Osteoblast (primary cell): ENCODE data around the gene DNAJA2. TPM values are rescaled to one million over a fixed set of nuclear protein-coding genes. Genes with fewer than 3 reads are reported as not detected.

Experiments
- DNase-seq: peaks from one replicate; pipeline ENCODE4 v3.0.0; 2011; ENCODE audit warnings: low spot score, mixed read lengths; ENCODE audit not compliant: insufficient read length; ENCODE audit errors: missing footprints
- H2AFZ ChIP-seq: 2 replicates; pipeline ENCODE4 v1.6.0; 2011; ENCODE audit warnings: mild to moderate bottlenecking, low read length
- H3K27ac ChIP-seq: 2 replicates; pipeline ENCODE4 v1.5.1; 2011; ENCODE audit warnings: mild to moderate bottlenecking, low read depth, low read length, moderate library complexity
- H3K27me3 ChIP-seq: 2 replicates; pipeline ENCODE4 v1.6.0; 2012; ENCODE audit warnings: mild to moderate bottlenecking, control low read depth, inconsistent platforms, low read length, moderate library complexity; ENCODE audit not compliant: insufficient read depth
- H3K36me3 ChIP-seq: 2 replicates; pipeline ENCODE4 v1.5.1; 2011; ENCODE audit warnings: mild to moderate bottlenecking, low read length, control low read depth, moderate library complexity; ENCODE audit not compliant: insufficient read depth
- H3K4me1 ChIP-seq: 2 replicates; pipeline ENCODE4 v1.5.1; 2011; ENCODE audit warnings: mild to moderate bottlenecking, low read length, control low read depth, moderate library complexity; ENCODE audit not compliant: insufficient read depth
- H3K4me2 ChIP-seq: 2 replicates; pipeline ENCODE4 v1.6.0; 2011; ENCODE audit warnings: mild to moderate bottlenecking, low read length; ENCODE audit not compliant: insufficient read depth
- H3K4me3 ChIP-seq: fragments of 200-600 bp; sonication (generic); 3 replicates; pipeline ENCODE4 v1.5.1; 2012; ENCODE audit warnings: mild to moderate bottlenecking, low read length, inconsistent platforms; ENCODE audit not compliant: insufficient read depth
- H3K79me2 ChIP-seq: 2 replicates; pipeline ENCODE4 v1.6.0; 2012; ENCODE audit warnings: mild to moderate bottlenecking, low read length, control low read depth, inconsistent platforms; ENCODE audit not compliant: insufficient read depth
- H3K9me3 ChIP-seq: 2 replicates; pipeline ENCODE4 v1.5.1; 2011; ENCODE audit warnings: low read depth, low read length, control low read depth
- H4K20me1 ChIP-seq: 2 replicates; pipeline ENCODE4 v1.6.0; 2012; ENCODE audit warnings: mild to moderate bottlenecking, low read length, control low read depth; ENCODE audit not compliant: insufficient read depth
- total RNA-seq: library from RNA; depleted of rRNA; stranded (reverse); fragments of >200 nt; gene quantifications from 2 replicates; pipeline ENCODE4 v1.2.3, GENCODE V29; 2012
- TF ChIP-seq, protein P1 (sequence below): IDR thresholded peaks from 2 replicates; pipeline ENCODE4 v1.5.1; 2011; ENCODE audit warnings: mild to moderate bottlenecking, low read depth, low read length, moderate library complexity; ENCODE audit errors: extremely low read depth

DNAJA2 gene
- total RNA-seq, 1 donor: 83.2 TPM

DNA sequence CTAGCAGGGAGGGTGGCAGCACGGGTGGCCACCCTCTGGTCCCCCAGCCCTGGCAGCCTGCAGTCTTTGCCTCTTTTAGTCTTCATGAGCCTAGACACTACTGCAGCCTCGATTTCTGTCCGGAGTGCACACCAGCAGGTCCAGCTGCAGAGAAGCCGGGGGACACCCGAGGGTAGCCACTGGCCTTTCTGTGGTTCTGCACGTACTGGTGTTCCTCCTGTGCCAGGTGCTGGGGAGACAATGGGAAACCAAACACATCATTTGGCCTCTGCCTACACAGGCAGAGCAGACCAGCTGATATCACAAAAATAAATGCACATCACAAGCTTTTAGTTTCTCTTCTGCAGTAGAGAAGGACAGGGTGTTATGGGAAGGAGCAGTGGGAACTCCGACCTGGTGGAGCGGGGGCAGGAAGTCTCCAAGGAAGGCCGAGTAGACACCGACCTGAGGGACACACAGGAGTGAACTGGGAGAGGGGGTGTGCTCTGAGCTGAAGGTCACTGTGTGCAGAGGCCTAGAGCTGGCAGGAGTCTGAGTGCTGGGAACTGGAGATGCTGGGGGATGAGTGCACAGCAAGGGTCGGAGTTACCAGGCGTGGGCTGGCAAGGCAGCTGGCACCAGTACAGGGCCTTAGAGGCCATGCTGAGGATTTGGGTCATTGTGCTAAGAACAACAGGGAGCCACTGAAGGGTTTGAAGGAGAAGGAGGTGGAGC is 66.3 kb downstream of the DNAJA2 start:
- H3K36me3 ChIP-seq: peaks cover 24% of the 10 kb centered on the region
- TF ChIP-seq, protein P1, sequence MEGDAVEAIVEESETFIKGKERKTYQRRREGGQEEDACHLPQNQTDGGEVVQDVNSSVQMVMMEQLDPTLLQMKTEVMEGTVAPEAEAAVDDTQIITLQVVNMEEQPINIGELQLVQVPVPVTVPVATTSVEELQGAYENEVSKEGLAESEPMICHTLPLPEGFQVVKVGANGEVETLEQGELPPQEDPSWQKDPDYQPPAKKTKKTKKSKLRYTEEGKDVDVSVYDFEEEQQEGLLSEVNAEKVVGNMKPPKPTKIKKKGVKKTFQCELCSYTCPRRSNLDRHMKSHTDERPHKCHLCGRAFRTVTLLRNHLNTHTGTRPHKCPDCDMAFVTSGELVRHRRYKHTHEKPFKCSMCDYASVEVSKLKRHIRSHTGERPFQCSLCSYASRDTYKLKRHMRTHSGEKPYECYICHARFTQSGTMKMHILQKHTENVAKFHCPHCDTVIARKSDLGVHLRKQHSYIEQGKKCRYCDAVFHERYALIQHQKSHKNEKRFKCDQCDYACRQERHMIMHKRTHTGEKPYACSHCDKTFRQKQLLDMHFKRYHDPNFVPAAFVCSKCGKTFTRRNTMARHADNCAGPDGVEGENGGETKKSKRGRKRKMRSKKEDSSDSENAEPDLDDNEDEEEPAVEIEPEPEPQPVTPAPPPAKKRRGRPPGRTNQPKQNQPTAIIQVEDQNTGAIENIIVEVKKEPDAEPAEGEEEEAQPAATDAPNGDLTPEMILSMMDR: no peak
- no peaks in the 10 kb centered on the region for H3K9me3 ChIP-seq
- no peaks in the 10 kb centered on the region for H3K27me3 ChIP-seq
- H4K20me1 ChIP-seq: peaks cover 3% of the 10 kb centered on the region
- H3K27ac ChIP-seq: no peak overlapping the region
- no peak for DNase-seq
- no peak overlapping the region for H3K4me3 ChIP-seq
- no peak overlapping the region for H2AFZ ChIP-seq
- H3K4me2 ChIP-seq: no peak overlapping the region
- no peaks in the 10 kb centered on the region for H3K79me2 ChIP-seq
- no peaks in the 10 kb centered on the region for H3K4me1 ChIP-seq

DNA sequence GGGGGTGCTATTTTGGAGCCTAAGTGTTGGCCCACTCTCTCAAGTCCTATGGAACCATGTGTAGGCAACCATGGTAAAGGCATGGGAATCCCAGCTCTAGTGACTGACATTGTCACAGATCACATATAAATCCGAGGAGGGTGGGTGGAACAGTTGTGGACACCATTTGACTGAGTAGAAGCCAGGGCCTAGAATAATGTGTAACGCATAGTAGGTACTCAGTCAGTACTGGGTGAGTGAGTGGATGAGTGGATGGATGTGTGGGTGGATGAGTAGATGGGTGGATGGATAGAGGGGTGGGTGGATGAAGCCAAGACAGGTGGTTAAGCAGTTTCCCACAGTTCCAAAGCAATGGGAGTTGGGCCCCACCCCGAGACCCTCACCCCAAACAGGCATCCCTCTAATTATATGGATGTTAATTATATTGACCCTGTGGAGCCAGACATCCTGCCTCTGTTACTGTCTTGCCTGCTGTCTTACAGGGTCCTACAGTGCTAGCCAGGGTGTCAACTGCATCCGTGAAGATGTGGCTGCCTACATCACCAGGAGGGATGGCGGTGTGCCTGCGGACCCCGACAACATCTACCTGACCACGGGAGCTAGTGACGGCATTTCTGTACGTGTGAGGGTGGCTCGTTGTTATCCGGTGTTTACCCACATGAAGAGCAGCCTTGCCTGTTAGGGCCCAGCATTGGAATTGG is 67.0 kb downstream of the DNAJA2 start:
- H3K4me3 ChIP-seq: no peak overlapping the region
- TF ChIP-seq, protein P1: no peak
- H3K27ac ChIP-seq: no peak overlapping the region
- peaks cover 3% of the 10 kb centered on the region for H4K20me1 ChIP-seq
- no peaks in the 10 kb centered on the region for H3K4me1 ChIP-seq
- no peaks in the 10 kb centered on the region for H3K9me3 ChIP-seq
- no peaks in the 10 kb centered on the region for H3K79me2 ChIP-seq
- DNase-seq: no peak
- no peak overlapping the region for H2AFZ ChIP-seq
- peaks cover 16% of the 10 kb centered on the region for H3K36me3 ChIP-seq
- no peak overlapping the region for H3K4me2 ChIP-seq
- no peaks in the 10 kb centered on the region for H3K27me3 ChIP-seq

Other genes starting within 250 kb of the DNAJA2 start
- under 0.01 and 0.29 TPM in 2 replicates for gene MYLK3, start 225.3 kb downstream of the DNAJA2 start, total RNA-seq
- 7.7 and 9.8 TPM in 2 replicates for gene C16orf87, start 142.5 kb downstream of the DNAJA2 start, total RNA-seq
- 15.3 and 15.6 TPM in 2 replicates for gene GPT2, start 89.3 kb downstream of the DNAJA2 start, total RNA-seq
- gene NETO2, start 170.3 kb upstream of the DNAJA2 start, total RNA-seq: 3.5 and 5.8 TPM in 2 replicates